D341Med (cell line): ENCODE measurements around the gene ZNF57.
"Not testable (repeated sequence)": the region's sequence is repeated elsewhere in the genome, so short reads cannot be mapped to it uniquely, and the experiment has no call there.

Experiments
- DNase-seq: peaks from one replicate; pipeline ENCODE4 v3.0.0; 2012; ENCODE audit warnings: low spot score

ZNF57 gene

GRCh38 chr19:2952953-2953481, 52.3 kb downstream of the ZNF57 start:
- no peak for DNase-seq

DNA sequence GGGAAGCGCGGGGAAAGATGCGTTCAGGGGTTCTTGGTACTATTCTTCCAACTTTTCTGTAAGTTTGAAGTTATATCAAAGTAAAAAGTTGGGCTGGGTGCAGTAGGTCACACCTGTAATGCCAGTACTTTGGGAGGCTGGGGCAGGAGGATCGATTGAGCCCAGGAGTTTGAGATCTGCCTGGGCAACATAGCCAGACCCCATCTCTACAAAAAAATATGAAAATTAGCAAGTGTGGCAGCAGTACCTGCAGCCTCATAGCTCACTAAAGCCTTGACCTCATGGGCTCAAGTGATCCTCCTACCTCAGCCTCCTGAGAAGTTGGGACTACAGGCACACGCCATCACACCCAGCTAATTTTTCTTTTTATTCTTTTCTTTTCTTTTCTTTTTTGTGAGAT, 56.4 kb downstream of the ZNF57 start:
- DNase-seq = no peak

DNA sequence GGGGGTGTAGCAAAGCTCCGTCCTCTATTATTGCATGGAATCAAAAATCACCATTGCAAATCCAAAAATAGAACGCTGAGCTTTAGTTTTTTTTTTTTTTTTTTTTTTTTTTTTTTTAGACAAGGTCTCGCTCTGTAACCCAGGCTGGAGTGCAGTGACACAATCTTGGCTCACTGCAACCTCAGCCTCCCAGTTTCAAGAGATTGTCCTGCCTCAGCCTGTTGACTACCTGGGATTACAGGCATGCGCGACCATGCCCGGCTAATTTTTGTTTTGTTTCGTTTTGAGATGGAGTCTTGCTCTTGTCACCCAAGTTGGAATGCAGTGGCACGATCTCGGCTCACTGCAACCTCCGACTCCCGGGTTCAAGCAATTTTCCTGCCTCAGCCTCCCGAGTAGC, 59.4 kb downstream of the ZNF57 start:
- DNase-seq = no peak

- peak; percentile 71 for DNase-seq
Observed at GRCh38 chr19:2962018-2962670, 61.4 kb downstream of the ZNF57 start.

- DNase-seq = no peak
Observed at GRCh38 chr19:2963122-2963521, 62.4 kb downstream of the ZNF57 start.

DNA sequence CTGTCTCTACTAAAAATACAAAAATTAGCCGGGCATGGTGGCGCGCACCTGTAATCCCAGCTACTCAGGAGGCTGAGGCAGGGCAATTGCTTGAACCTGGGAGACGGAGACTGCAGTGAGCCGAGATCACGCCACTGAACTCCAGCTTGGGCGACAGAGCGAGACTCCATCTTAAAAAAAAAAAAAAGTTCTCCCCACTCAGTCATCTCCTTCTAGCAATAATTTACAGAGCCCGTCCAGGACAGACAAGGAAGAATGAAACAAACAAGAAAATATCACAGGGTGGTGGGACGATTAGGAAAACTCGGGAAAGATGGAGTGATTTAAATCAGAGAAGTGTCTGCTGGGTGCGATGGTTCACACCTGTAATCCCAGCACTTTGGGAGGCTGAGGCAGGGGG, 62.9 kb downstream of the ZNF57 start:
- not testable (repeated sequence) for DNase-seq

- DNase-seq = no peak
Observed at GRCh38 chr19:2964874-2965273, 64.1 kb downstream of the ZNF57 start.

- DNase-seq = no peak
Observed at GRCh38 chr19:2967972-2968371, 67.2 kb downstream of the ZNF57 start.
